ENCODE results near the gene CAPN5.

CAPN5 gene

DNA sequence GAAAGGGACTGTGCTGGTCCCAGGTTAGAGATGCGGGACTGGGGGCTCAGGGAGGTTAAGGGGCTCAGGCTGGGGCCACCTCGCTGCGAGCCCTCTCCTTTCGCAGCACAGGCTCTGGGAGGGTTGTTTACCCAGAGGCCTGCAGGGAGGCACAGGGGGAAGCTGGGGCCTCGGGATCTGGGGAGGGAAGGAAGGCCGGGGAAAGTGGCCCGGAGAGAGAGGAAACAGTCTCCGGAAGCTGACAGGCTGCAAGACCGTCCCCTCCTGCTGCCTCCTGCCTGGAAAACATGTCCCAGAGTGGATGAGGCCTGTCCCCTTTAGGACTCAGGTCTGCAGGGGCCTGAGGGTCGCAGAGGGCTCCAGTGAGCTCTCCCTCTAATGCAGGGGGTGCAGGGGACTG lies 106.7 kb downstream of the CAPN5 start:
- H3K27ac Mint-ChIP-seq: no peak overlapping the region
- no peaks in the 10 kb centered on the region for H3K36me3 Mint-ChIP-seq (ENCODE audit: low read depth)
- H3K9me3 Mint-ChIP-seq: no peaks in the 10 kb centered on the region
- H3K27me3 Mint-ChIP-seq (ENCODE audit: low read depth): no peaks in the 10 kb centered on the region
- no peaks in the 10 kb centered on the region for H3K4me1 Mint-ChIP-seq (ENCODE audit: low read depth)
- no peak for DNase-seq (ENCODE audit: low spot score)
- no peak overlapping the region for H3K4me3 Mint-ChIP-seq

- Mint-ChIP-seq H3K27me3 (ENCODE audit: low read depth) (no peaks in the 10 kb centered on the region), H3K36me3 (ENCODE audit: low read depth) (no peaks in the 10 kb centered on the region), H3K9me3 (no peaks in the 10 kb centered on the region), H3K4me1 (ENCODE audit: low read depth) (no peaks in the 10 kb centered on the region), H3K4me3 (no peak overlapping the region), H3K27ac (no peak overlapping the region)
- DNase-seq (ENCODE audit: low spot score): no peak
Measured at GRCh38 chr11:77174559-77174958, 107.8 kb downstream of the CAPN5 start.

DNA sequence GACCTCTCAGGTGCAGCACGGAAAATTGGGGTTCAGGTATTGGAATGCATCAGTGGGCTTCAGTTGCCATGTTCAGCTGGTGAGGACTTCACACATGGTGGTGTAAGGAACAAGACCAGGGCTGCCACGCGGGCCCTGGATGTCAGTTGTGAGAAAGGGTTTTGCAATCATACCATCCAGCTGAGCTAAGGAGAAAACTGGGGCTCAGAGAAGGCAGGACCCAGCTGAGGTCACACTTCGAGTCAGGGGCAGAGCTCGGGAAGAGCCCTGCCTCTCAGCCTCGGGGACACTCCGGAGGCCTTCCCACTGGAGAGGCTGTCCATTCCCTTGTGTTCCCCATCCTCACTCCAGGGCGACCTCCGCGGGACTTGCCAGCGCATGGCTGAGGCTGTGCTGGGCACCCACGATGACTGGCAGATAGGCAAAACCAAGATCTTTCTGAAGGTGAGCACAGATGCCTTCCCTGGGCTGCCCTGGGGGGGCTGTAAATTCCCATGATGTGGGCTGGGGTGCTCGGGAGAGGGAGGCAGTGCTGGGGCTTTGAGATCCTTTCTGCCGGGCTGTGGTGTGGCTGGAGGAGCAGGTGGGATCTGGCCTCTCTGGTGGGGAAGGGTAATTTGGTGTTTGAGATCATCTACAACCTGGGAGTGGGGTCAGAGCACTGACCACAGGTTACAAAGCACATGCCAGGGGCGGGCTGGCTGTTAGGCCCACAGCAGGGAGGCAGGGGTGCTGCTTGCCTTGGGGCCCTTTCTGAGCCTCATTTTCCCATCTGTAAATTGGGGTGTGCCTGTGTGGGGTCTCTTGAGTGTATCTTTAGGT lies 108.5 kb downstream of the CAPN5 start:
- Mint-ChIP-seq H3K27ac (no peak overlapping the region), H3K27me3 (ENCODE audit: low read depth) (no peaks in the 10 kb centered on the region), H3K4me3 (no peak overlapping the region), H3K9me3 (no peaks in the 10 kb centered on the region), H3K4me1 (ENCODE audit: low read depth) (no peaks in the 10 kb centered on the region), H3K36me3 (ENCODE audit: low read depth) (no peaks in the 10 kb centered on the region)
- no peak for DNase-seq (ENCODE audit: low spot score)

All from T-helper 2 cell treated with Interferon-gamma antibody and Interleukin-4, amounts not matched to agents 5 μg/mL and 100 μg/mL, for 36 hours (primary cell).